Activated CD4-positive, alpha-beta T cell treated with anti-CD3 and anti-CD28 coated beads, Interleukin-2, amount 10 ng/mL, durations not matched to agents 7 days and 5 days (primary cell): Measurements from ENCODE around the gene PACS2. TPM values are rescaled to one million over a fixed set of nuclear protein-coding genes. Genes with fewer than 3 reads are reported as not detected.
"Not testable (repeated sequence)": the region's sequence is repeated elsewhere in the genome, so short reads cannot be mapped to it uniquely, and the experiment has no call there.

Source experiments
- CTCF ChIA-PET: fragments of 350-600 bp; sonication (Branson Sonifier 250); formaldehyde crosslinking; loops from one replicate; lab custom pipeline; 2021; ENCODE audit warnings: antibody characterized with exemption; lab: Charles Lee
- POLR2A ChIA-PET: fragments of 350-600 bp; sonication (Branson Sonifier 250); formaldehyde crosslinking; loops from one replicate; lab custom pipeline; 2021; ENCODE audit warnings: antibody characterized with exemption; lab: Charles Lee
- DNase-seq: peaks from one replicate; pipeline ENCODE4 v3.0.0-alpha.2; 2020
- H3K27ac Mint-ChIP-seq: one replicate; pipeline ENCODE4 v1.8.0; 2021; ENCODE audit warnings: mild to moderate bottlenecking, moderate library complexity, mixed read lengths
- H3K27me3 Mint-ChIP-seq: one replicate; pipeline ENCODE4 v1.8.0; 2021; ENCODE audit warnings: mixed read lengths
- H3K36me3 Mint-ChIP-seq: one replicate; pipeline ENCODE4 v1.8.0; 2021; ENCODE audit warnings: low read depth, mixed read lengths
- H3K4me1 Mint-ChIP-seq: one replicate; pipeline ENCODE4 v1.8.0; 2021; ENCODE audit warnings: mixed read lengths
- H3K4me3 Mint-ChIP-seq: one replicate; pipeline ENCODE4 v1.8.0; 2021; ENCODE audit warnings: mild to moderate bottlenecking, moderate library complexity, mixed read lengths
- H3K9me3 Mint-ChIP-seq: one replicate; pipeline ENCODE4 v1.8.0; 2021; ENCODE audit warnings: mixed read lengths
- total RNA-seq, 2 experiments: library from RNA; stranded (reverse); gene quantifications; one replicate each; pipeline ENCODE4 v1.2.3, GENCODE V29; 2021

Gene PACS2
- total RNA-seq, 2 experiments from 2014 or later, result 43.3 to 46.8 TPM

DNA sequence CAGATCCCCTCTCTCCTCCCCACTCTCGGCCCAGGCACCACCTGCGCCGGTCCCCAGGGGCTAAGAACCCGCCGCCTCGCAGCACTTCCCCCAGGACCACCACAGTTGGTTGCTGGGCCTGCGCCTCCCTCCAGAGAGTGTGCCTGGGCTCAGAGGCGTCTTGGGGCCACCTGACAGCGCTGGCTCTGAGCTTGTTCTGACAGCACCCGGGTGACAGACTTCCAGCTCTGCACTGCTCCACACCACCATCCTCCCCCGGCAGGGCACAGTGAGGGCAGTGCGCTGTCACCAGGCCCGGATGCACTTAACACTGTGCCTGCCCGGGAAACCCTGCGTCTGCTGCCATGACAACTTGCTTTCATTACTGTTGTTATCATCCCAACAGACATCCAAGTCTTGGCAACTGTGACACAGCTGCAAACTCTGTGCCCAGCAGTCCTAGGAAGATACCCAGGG lies 20.4 kb upstream of the PACS2 start:
- Mint-ChIP-seq H3K4me1 (peaks cover 62% of the 10 kb centered on the region), H3K4me3 (peak overlapping the region; percentile 66), H3K27ac (peak overlapping the region; percentile 88), H3K36me3 (peaks cover 8% of the 10 kb centered on the region), H3K27me3 (no peaks in the 10 kb centered on the region), H3K9me3 (no peaks in the 10 kb centered on the region)
- CTCF ChIA-PET, result interaction anchor here (1.6 to 1.7 kb wide), 2 partner anchors 14 to 34 kb away, joined by 3 to 4 read pairs; no protein-coding TSS in a partner anchor
- POLR2A ChIA-PET, result interaction anchor here (0.6 to 1.0 kb wide), 2 partner anchors 20 to 195 kb away, joined by 3 to 4 read pairs; partner anchors contain the start of gene PACS2
- DNase-seq, result peak; percentile 91

DNA sequence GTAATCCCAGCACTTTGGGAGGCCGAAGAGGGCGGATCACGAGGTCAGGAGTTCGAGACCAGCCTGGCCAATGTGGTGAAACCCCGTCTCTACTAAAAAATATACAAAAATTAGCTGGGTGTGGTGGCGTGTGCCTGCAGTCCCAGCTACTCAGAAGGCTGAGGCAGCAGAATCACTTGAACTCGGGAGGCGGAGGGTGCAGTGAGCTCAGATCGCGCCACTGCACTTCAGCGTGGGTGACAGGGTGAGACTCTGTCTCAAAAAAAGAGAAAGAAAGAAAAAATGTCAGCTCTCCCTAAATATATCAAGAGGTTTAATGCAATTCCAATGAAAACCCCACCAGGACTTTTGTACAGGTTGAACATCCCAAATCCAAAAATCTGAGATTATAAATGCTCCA lies 17.2 kb upstream of the PACS2 start:
- CTCF ChIA-PET, H3K27me3 Mint-ChIP-seq, H3K9me3 Mint-ChIP-seq, H3K4me3 Mint-ChIP-seq, POLR2A ChIA-PET, H3K27ac Mint-ChIP-seq, DNase-seq: not testable (repeated sequence)
- Mint-ChIP-seq H3K4me1 (peaks cover 55% of the 10 kb centered on the region), H3K36me3 (peaks cover 14% of the 10 kb centered on the region)

GRCh38 chr14:105299654-105300541 lies 14.7 kb upstream of the PACS2 start:
- CTCF ChIA-PET, result interaction anchor here (1.4 kb wide), 1 partner anchor 51 kb away, joined by 3 read pairs; no protein-coding TSS in a partner anchor

GRCh38 chr14:105300542-105301102 lies 13.9 kb upstream of the PACS2 start, which contains the start of gene BRF1:
Gene BRF1, minus strand, starts transcription at chr14:105301001. Its CDS starts 372 bp downstream, at chr14:105300629.
- peak; percentile 97 for DNase-seq
- Mint-ChIP-seq H3K27ac (peak within 1 kb of the TSS; percentile 94), H3K27me3 (no peaks in the 10 kb centered on the region)

More at GRCh38 chr14:105299654-105300541, 14.7 kb upstream of the PACS2 start:
- Mint-ChIP-seq H3K36me3 (peaks cover 16% of the 10 kb centered on the region), H3K4me3 (peak overlapping the region; percentile 83), H3K27ac (peak overlapping the region; percentile 91), H3K4me1 (peaks cover 50% of the 10 kb centered on the region), H3K27me3 (no peaks in the 10 kb centered on the region), H3K9me3 (no peaks in the 10 kb centered on the region)
- POLR2A ChIA-PET, result no interaction called here
- DNase-seq, result peak; percentile 24

GRCh38 chr14:105301103-105301914 lies 13.2 kb upstream of the PACS2 start:
- ChIA-PET POLR2A (interaction anchor here (0.7 to 1.3 kb wide), 3 partner anchors 9 to 180 kb away, joined by 3 to 7 read pairs (median 3); partner anchors contain the start of gene PACS2), CTCF (interaction anchor here (0.8 to 1.4 kb wide), 8 partner anchors 10 to 255 kb away, joined by 3 to 6 read pairs (median 4); partner anchors contain the start of gene PACS2)
- Mint-ChIP-seq H3K36me3 (peaks cover 15% of the 10 kb centered on the region), H3K9me3 (no peaks in the 10 kb centered on the region), H3K27me3 (no peaks in the 10 kb centered on the region), H3K4me1 (peaks cover 57% of the 10 kb centered on the region), H3K27ac (peak overlapping the region; percentile 94), H3K4me3 (peak overlapping the region; percentile 90)
- DNase-seq, result peak; percentile 98

More at GRCh38 chr14:105300542-105301102, 13.9 kb upstream of the PACS2 start, which contains the start of gene BRF1:
- ChIA-PET CTCF (interaction anchor here (0.8 to 1.4 kb wide), 7 partner anchors 11 to 254 kb away, joined by 3 to 5 read pairs (median 4); partner anchors contain the start of gene PACS2), POLR2A (interaction anchor here (0.7 to 1.3 kb wide), 3 partner anchors 8 to 181 kb away, joined by 3 to 7 read pairs (median 3); partner anchors contain the start of gene PACS2)
- Mint-ChIP-seq H3K9me3 (no peaks in the 10 kb centered on the region), H3K4me3 (peak within 1 kb of the TSS; percentile 90), H3K36me3 (peaks cover 15% of the 10 kb centered on the region), H3K4me1 (peaks cover 53% of the 10 kb centered on the region)

GRCh38 chr14:105301915-105302249 lies 12.7 kb upstream of the PACS2 start:
- CTCF ChIA-PET, result interaction anchor here (0.8 to 1.4 kb wide), 2 partner anchors 109 to 256 kb away, joined by 4 to 6 read pairs; no protein-coding TSS in a partner anchor
- Mint-ChIP-seq H3K27ac (peak overlapping the region; percentile 94), H3K4me1 (peaks cover 57% of the 10 kb centered on the region), H3K36me3 (peaks cover 15% of the 10 kb centered on the region), H3K4me3 (peak overlapping the region; percentile 90)
- H3K27me3 Mint-ChIP-seq, POLR2A ChIA-PET, H3K9me3 Mint-ChIP-seq, DNase-seq: not testable (repeated sequence)

GRCh38 chr14:105303949-105304348 lies 10.6 kb upstream of the PACS2 start:
- H3K27ac Mint-ChIP-seq, result no peak overlapping the region
- ChIA-PET POLR2A (no interaction called here), CTCF (no interaction called here)
- no peak overlapping the region for H3K4me3 Mint-ChIP-seq
- H3K4me1 Mint-ChIP-seq, result peaks cover 48% of the 10 kb centered on the region
- no peaks in the 10 kb centered on the region for H3K27me3 Mint-ChIP-seq
- no peak for DNase-seq
- peaks cover 17% of the 10 kb centered on the region for H3K36me3 Mint-ChIP-seq
- peaks cover 2% of the 10 kb centered on the region for H3K9me3 Mint-ChIP-seq

GRCh38 chr14:105304565-105304964 lies 10.0 kb upstream of the PACS2 start:
- no peaks in the 10 kb centered on the region for H3K27me3 Mint-ChIP-seq
- peaks cover 14% of the 10 kb centered on the region for H3K36me3 Mint-ChIP-seq
- no peak overlapping the region for H3K4me3 Mint-ChIP-seq
- H3K9me3 Mint-ChIP-seq, result peaks cover 2% of the 10 kb centered on the region
- H3K27ac Mint-ChIP-seq, result peak overlapping the region; percentile 89
- POLR2A ChIA-PET, result no interaction called here
- CTCF ChIA-PET, result interaction anchor here (1.3 kb wide), 1 partner anchor 213 kb away, joined by 3 read pairs; no protein-coding TSS in a partner anchor
- H3K4me1 Mint-ChIP-seq, result peaks cover 42% of the 10 kb centered on the region
- no peak for DNase-seq

GRCh38 chr14:105305345-105305744 lies 9.2 kb upstream of the PACS2 start:
- H3K36me3 Mint-ChIP-seq, result peaks cover 11% of the 10 kb centered on the region
- CTCF ChIA-PET, result interaction anchor here (1.2 to 1.3 kb wide), 2 partner anchors 9 to 214 kb away, joined by 3 to 4 read pairs; partner anchors contain the start of gene PACS2
- DNase-seq, result peak; percentile 43
- POLR2A ChIA-PET, result no interaction called here
- H3K27me3 Mint-ChIP-seq, result no peaks in the 10 kb centered on the region
- H3K4me1 Mint-ChIP-seq, result peaks cover 38% of the 10 kb centered on the region
- H3K4me3 Mint-ChIP-seq, result no peak overlapping the region
- H3K27ac Mint-ChIP-seq, result peak overlapping the region; percentile 89
- peaks cover 2% of the 10 kb centered on the region for H3K9me3 Mint-ChIP-seq

DNA sequence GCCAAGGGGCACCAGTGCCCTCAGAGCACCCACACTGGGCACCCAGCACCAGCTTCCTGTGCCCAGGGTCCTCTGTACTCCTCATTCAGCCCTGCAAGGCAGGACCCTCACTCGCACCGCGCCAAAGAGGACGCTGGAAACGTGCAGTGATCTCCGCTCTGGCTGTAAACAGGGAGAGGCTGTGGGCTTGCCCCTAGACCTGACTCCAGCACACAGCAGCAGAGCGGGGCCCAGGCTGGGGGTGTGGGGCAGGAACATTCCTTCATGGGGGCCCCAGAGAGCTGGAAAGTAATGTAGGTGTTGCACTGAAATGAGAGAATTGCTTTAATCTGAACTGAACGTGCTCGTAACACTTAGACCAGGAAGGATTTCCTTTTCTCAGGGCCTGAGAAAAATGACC lies 8.8 kb upstream of the PACS2 start:
- H3K27ac Mint-ChIP-seq, result peak overlapping the region; percentile 89
- H3K36me3 Mint-ChIP-seq, result peaks cover 11% of the 10 kb centered on the region
- POLR2A ChIA-PET, result no interaction called here
- no peaks in the 10 kb centered on the region for H3K27me3 Mint-ChIP-seq
- peaks cover 38% of the 10 kb centered on the region for H3K4me1 Mint-ChIP-seq
- no peak for DNase-seq
- CTCF ChIA-PET, result interaction anchor here (1.2 to 1.3 kb wide), 2 partner anchors 9 to 215 kb away, joined by 3 to 4 read pairs; partner anchors contain the start of gene PACS2
- H3K4me3 Mint-ChIP-seq, result no peak overlapping the region
- peaks cover 2% of the 10 kb centered on the region for H3K9me3 Mint-ChIP-seq

DNA sequence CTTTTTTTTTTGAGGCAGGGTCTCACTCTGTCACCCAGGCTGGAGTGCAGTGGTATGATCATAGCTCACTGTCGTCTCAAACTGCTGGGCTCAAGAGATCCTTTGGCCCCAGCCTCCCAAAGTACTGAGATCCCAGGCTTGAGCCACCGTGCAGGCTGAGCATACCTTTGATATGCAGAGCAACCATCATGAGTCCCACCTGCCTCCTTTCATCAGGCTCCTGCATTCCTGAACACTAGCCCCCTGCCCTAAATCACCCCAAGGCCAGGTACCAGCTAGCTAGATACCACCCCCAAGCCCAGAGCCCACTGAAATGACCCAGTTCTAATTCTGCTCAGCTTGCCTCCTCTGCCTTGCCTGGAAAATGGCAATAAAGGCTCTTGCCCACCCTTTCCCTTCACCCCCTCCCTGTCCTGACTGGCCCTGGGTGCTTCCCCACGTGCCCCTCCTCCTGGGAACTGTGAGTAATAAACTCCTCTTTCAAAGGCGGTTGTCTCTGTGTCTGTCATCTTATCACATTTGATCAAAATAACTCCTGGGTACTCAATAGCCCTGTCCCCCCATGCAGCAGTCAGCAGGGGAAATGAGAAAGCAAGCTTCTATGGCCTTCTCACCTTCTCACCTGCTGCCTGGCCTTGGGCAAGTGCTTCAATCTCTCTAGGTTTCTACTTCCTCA lies 7.4 kb upstream of the PACS2 start:
- Mint-ChIP-seq H3K4me1 (peaks cover 33% of the 10 kb centered on the region), H3K36me3 (peaks cover 11% of the 10 kb centered on the region), H3K27ac (no peak overlapping the region), H3K4me3 (no peak overlapping the region), H3K9me3 (peaks cover 2% of the 10 kb centered on the region), H3K27me3 (no peaks in the 10 kb centered on the region)
- no peak for DNase-seq
- ChIA-PET POLR2A (no interaction called here), CTCF (interaction anchor here (0.7 to 1.2 kb wide), 2 partner anchors 173 kb away, joined by 3 to 4 read pairs; no protein-coding TSS in a partner anchor)
